Neural crest cell (in vitro differentiated cells): Measurements from ENCODE around the gene KYAT1. TPM values are rescaled to one million over a fixed set of nuclear protein-coding genes. Genes with fewer than 3 reads are reported as not detected.
A peak's percentile ranks its signal among the peaks of the same experiment; 100 is the strongest.
"Not testable (repeated sequence)": the region's sequence is repeated elsewhere in the genome, so short reads cannot be mapped to it uniquely, and the experiment has no call there.

Experiments
- DNase-seq: peaks from one replicate; pipeline ENCODE4 v3.0.0; 2021; ENCODE audit warnings: low read depth, mixed read lengths, low spot score
- H3K27ac Mint-ChIP-seq: one replicate; pipeline ENCODE4 v1.8.0; 2021; ENCODE audit warnings: mild to moderate bottlenecking, mixed read lengths; ENCODE audit not compliant: unreplicated experiment
- H3K27me3 Mint-ChIP-seq: 2 replicates; pipeline ENCODE4 v1.8.0; 2021; ENCODE audit warnings: low read depth, mild to moderate bottlenecking, mixed read lengths
- H3K36me3 Mint-ChIP-seq: 2 replicates; pipeline ENCODE4 v1.8.0; 2021; ENCODE audit warnings: low read depth, mild to moderate bottlenecking, mixed read lengths
- H3K4me1 Mint-ChIP-seq: 2 replicates; pipeline ENCODE4 v1.8.0; 2021; ENCODE audit warnings: mixed read lengths
- H3K4me3 Mint-ChIP-seq: one replicate; pipeline ENCODE4 v1.8.0; 2021; ENCODE audit warnings: mild to moderate bottlenecking, mixed read lengths
- H3K9me3 Mint-ChIP-seq: 2 replicates; pipeline ENCODE4 v1.8.0; 2021; ENCODE audit warnings: mixed read lengths
- total RNA-seq: library from RNA; stranded (reverse); gene quantifications from 2 replicates; pipeline ENCODE4 v1.2.1, GENCODE V29; 2021
- TF ChIP-seq, protein P1 (sequence below): fragments of 200-600 bp; sonication (generic); conservative IDR thresholded peaks from 2 replicates; pipeline ENCODE4 v1.5.0; 2021; ENCODE audit warnings: antibody characterized with exemption, mild to moderate bottlenecking

KYAT1 gene
- total RNA-seq, 1 donor from 2014 or later = 17.7 TPM

DNA sequence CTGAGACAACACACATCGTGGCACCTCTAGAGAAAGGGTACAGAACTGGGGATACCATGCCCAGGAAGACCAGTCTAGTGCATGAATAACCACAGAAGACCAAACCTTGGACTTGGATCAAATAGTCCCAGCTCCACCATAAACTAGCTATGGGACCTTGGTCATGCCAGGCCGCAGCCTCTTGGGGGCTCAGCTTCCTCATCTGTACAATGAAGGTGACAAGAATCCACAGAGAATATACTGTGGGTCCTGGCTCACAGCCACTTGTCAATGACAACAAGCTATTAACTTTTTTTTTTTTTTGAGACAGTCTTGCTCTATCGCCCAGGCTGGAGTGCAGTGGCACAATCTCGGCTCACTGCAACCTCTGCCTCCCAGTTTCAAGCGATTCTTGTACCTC is 3.9 kb downstream of the KYAT1 start:
- Mint-ChIP-seq H3K36me3 (no peaks in the 10 kb centered on the region), H3K27me3 (no peaks in the 10 kb centered on the region), H3K4me1 (peaks cover 19% of the 10 kb centered on the region), H3K27ac (no peak overlapping the region), H3K9me3 (no peaks in the 10 kb centered on the region), H3K4me3 (no peak overlapping the region)
- no peak for DNase-seq
- TF ChIP-seq, protein P1, sequence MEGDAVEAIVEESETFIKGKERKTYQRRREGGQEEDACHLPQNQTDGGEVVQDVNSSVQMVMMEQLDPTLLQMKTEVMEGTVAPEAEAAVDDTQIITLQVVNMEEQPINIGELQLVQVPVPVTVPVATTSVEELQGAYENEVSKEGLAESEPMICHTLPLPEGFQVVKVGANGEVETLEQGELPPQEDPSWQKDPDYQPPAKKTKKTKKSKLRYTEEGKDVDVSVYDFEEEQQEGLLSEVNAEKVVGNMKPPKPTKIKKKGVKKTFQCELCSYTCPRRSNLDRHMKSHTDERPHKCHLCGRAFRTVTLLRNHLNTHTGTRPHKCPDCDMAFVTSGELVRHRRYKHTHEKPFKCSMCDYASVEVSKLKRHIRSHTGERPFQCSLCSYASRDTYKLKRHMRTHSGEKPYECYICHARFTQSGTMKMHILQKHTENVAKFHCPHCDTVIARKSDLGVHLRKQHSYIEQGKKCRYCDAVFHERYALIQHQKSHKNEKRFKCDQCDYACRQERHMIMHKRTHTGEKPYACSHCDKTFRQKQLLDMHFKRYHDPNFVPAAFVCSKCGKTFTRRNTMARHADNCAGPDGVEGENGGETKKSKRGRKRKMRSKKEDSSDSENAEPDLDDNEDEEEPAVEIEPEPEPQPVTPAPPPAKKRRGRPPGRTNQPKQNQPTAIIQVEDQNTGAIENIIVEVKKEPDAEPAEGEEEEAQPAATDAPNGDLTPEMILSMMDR = no peak

DNA sequence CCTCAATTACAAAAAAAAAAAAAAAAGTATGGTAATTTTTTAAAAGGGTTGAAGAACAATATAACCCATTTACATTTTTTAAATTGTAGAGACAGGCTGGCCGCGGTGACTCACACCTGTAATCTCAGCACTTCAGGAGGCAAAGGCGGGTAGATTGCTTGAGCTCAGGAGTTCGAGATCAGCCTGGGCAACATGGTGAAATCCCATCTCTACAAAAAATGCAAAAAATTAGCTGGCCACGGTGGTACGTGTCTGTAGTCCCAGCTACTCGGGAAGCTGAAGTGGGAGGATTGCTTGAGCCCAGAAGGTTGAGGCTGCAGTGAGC is 10.8 kb downstream of the KYAT1 start:
- not testable (repeated sequence) for H3K9me3 Mint-ChIP-seq, H3K27me3 Mint-ChIP-seq, H3K36me3 Mint-ChIP-seq, H3K27ac Mint-ChIP-seq, H3K4me1 Mint-ChIP-seq, H3K4me3 Mint-ChIP-seq, DNase-seq

DNA sequence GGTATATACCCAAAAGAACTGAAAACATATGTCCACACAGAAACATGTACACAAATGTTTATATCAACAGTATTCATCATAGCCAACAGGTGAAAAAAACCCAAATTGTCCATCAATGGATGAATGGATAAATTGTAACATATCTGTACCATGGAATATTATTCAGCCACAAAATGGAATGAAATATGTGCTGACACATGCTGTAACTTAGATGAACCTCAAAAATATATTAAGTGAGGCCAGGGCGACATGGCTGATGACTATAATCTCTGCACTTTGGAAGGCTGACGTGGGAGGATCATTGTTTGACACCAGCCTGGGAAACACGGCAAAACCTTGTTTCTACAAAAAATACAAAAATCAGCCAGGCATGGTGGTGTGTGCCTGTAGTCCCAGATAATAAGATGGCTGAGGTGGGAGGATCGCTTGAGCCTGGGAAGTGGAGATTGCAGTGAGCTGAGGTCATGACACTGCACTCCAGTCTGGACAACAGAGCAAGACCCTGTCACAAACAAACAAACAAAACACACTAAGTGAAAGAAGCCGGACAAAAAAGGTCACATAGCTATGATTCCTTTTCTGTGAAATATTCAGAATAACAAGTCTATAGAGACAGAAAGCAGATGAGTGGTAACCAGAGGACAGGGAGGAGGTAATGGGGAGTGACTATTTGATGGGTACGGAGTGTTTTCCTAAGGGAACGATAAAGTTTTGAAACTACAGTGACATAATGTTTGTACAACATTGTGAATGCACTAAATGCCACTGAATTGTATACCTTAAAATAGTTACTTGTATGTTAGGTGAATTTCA is 11.4 kb downstream of the KYAT1 start:
- no peaks in the 10 kb centered on the region for H3K27me3 Mint-ChIP-seq
- H3K27ac Mint-ChIP-seq = no peak overlapping the region
- no peak overlapping the region for H3K4me3 Mint-ChIP-seq
- peaks cover 8% of the 10 kb centered on the region for H3K4me1 Mint-ChIP-seq
- TF ChIP-seq, protein P1 = no peak
- H3K36me3 Mint-ChIP-seq = peaks cover 3% of the 10 kb centered on the region
- no peak for DNase-seq
- no peaks in the 10 kb centered on the region for H3K9me3 Mint-ChIP-seq

DNA sequence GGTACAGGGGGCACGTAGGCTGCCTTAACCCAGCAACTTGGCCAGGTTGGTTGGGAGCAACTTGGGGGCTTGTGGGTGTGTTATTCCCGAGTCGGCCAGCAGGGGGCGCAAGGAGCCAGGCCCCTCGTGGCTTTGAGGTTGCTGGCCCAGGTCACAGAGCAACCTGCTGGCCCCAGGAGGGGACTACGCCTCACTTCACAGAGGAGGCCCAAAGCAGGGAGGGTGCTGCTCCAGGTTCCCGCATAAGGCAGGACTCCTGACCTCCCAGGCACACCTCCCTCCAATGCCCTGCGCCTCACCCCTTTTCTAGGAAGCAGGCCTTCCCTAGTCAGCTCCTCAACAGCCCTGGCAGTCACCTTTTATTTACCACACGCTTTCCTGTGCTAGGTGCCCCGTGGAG is 18.1 kb downstream of the KYAT1 start:
- H3K27me3 Mint-ChIP-seq = no peaks in the 10 kb centered on the region
- TF ChIP-seq, protein P1 = peak; percentile 91
- DNase-seq = peak; percentile 89
- no peak overlapping the region for H3K27ac Mint-ChIP-seq
- H3K36me3 Mint-ChIP-seq = no peaks in the 10 kb centered on the region
- no peaks in the 10 kb centered on the region for H3K9me3 Mint-ChIP-seq
- H3K4me1 Mint-ChIP-seq = peaks cover 12% of the 10 kb centered on the region
- no peak overlapping the region for H3K4me3 Mint-ChIP-seq

DNA sequence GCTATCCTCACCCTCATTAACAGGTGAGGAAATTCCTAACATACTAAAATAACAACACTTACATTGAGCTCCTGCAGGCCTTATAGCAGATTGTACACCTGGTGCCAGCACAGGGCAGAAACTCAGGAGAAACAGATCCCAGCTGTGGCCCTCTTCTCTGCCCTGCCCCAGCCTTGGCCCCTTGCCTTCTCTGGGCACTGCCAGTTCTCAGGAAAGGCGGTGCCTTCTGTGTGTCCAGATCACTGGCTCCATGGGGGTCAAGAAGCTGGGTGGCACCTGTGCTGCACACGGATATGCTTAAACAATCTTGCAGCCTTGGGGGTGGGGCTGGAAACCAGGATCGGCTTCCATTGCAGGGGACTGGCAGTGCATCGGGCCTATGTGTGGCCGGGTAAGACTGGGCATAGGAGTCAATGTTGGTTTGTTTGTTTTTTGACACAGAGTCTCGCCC is 19.3 kb downstream of the KYAT1 start:
- H3K27ac Mint-ChIP-seq = no peak overlapping the region
- DNase-seq = no peak
- no peaks in the 10 kb centered on the region for H3K36me3 Mint-ChIP-seq
- H3K4me3 Mint-ChIP-seq = no peak overlapping the region
- H3K27me3 Mint-ChIP-seq = no peaks in the 10 kb centered on the region
- H3K4me1 Mint-ChIP-seq = peaks cover 12% of the 10 kb centered on the region
- no peaks in the 10 kb centered on the region for H3K9me3 Mint-ChIP-seq
- TF ChIP-seq, protein P1 = no peak

DNA sequence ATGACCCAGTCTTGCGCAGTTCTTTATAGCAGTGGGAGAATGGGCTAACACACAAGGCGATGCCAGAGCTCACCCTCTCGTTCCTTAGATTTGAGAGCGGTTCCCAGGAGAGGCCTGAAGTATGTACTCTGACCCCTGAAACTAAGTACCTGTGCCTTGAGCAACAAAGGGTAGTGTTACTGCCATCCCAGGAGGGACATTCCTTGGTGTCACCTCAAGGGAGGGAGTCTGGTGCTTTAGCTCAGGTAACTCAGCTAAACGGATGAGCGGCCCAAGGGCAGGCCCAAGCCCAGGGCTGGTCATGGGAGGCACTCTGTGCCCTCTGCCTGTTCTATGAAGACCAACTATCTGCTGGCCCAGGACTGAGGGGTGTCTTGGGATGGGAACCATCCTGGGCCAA is 20.2 kb downstream of the KYAT1 start:
- no peaks in the 10 kb centered on the region for H3K27me3 Mint-ChIP-seq
- peaks cover 12% of the 10 kb centered on the region for H3K4me1 Mint-ChIP-seq
- H3K27ac Mint-ChIP-seq = no peak overlapping the region

More for the DNA sequence above, 20.2 kb downstream of the KYAT1 start:
- Mint-ChIP-seq H3K9me3 (no peaks in the 10 kb centered on the region), H3K36me3 (no peaks in the 10 kb centered on the region), H3K4me3 (no peak overlapping the region)
- TF ChIP-seq, protein P1 = no peak
- no peak for DNase-seq
